Renal cortical epithelial cell (primary cell): ENCODE data around the gene PAPLN. TPM values are rescaled to one million over a fixed set of nuclear protein-coding genes. Genes with fewer than 3 reads are reported as not detected.
"Not testable (repeated sequence)": the region's sequence is repeated elsewhere in the genome, so short reads cannot be mapped to it uniquely, and the experiment has no call there.

Experiments used
- DNase-seq: peaks from one replicate; pipeline ENCODE4 v3.0.0-alpha.2; 2011; ENCODE audit warnings: low read depth
- total RNA-seq: library from RNA; depleted of rRNA; stranded (reverse); fragments of >200 nt; gene quantifications from 2 replicates; pipeline ENCODE4 v1.2.3, GENCODE V29; 2014

Gene PAPLN, protein sequence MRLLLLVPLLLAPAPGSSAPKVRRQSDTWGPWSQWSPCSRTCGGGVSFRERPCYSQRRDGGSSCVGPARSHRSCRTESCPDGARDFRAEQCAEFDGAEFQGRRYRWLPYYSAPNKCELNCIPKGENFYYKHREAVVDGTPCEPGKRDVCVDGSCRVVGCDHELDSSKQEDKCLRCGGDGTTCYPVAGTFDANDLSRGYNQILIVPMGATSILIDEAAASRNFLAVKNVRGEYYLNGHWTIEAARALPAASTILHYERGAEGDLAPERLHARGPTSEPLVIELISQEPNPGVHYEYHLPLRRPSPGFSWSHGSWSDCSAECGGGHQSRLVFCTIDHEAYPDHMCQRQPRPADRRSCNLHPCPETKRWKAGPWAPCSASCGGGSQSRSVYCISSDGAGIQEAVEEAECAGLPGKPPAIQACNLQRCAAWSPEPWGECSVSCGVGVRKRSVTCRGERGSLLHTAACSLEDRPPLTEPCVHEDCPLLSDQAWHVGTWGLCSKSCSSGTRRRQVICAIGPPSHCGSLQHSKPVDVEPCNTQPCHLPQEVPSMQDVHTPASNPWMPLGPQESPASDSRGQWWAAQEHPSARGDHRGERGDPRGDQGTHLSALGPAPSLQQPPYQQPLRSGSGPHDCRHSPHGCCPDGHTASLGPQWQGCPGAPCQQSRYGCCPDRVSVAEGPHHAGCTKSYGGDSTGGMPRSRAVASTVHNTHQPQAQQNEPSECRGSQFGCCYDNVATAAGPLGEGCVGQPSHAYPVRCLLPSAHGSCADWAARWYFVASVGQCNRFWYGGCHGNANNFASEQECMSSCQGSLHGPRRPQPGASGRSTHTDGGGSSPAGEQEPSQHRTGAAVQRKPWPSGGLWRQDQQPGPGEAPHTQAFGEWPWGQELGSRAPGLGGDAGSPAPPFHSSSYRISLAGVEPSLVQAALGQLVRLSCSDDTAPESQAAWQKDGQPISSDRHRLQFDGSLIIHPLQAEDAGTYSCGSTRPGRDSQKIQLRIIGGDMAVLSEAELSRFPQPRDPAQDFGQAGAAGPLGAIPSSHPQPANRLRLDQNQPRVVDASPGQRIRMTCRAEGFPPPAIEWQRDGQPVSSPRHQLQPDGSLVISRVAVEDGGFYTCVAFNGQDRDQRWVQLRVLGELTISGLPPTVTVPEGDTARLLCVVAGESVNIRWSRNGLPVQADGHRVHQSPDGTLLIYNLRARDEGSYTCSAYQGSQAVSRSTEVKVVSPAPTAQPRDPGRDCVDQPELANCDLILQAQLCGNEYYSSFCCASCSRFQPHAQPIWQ
- total RNA-seq, result 21.4 and 164 TPM in 2 replicates

DNA sequence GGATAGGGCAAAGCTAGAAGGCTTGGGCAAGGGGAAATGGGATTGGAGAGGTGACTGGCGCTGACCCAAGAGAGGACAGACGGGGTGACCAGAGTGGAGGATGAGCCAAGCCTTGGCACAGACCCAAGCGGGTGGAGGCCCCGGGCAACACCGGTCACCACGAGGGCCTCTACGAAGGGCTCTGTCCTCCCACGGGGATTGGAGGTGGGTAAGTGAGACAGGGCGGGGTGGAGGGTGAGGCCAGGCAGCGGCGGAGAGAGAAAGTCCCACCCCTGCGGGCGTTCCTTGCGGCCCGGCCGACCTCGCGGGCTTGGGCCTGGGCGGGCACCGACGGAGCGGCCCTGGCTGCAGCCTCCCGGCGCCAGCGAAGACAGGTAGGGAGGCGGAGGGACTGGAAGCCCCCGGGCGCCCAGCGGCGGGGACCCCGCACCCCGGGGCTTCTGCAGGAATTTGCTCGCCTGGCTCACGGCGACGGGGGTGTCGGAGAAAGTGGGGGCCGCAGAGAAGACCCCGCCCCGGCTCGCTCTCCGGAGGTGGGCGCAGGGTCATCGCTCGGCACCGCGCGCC is at the start of gene PAPLN:
PAPLN (plus strand) TSS at position 288 of the 567 bp plus-strand sequence. CDS start 2,273 bp downstream, outside the sequence.
- peak; percentile 52 for DNase-seq

DNA sequence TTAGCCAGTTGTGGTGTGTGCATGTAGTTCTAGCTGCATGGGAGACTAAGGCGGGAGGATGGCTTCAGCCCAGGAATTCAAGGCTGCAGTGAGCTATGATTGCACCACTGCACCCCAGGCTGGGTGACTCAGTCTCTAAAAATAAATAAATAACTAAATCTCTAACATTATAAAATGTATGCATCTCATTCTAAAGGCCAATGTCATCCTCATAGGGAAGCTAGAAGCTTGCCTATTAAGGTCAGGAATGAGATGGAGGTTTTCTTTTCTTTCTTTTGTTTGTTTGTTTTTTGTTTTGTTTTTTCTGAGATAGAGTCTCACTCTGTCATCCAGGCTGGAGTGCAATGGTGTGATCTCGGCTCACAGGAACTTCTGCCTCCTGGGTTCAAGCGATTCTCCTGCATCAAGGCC is 48.8 kb upstream of the PAPLN start:
- peak; percentile 65 for DNase-seq

DNA sequence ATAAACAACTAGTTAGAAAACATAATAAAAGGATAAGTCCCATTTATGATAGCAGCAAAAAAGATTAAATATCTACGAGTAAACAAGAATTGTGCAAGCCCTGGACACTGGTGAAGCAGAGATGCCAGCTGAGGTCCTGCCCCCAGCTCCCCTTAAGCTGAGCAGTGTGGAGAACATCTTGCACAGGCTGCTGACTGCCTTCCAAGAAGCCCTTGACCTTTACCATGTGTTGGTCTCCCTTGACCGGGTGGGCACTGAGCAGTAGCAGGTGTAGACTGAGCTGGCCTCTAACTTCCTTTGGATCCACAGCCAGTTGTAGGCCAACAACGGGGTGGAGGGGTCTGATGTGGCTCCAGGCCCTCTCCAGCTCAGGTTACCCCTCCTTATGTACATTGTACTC is 47.7 kb upstream of the PAPLN start:
- DNase-seq, result no peak

DNA sequence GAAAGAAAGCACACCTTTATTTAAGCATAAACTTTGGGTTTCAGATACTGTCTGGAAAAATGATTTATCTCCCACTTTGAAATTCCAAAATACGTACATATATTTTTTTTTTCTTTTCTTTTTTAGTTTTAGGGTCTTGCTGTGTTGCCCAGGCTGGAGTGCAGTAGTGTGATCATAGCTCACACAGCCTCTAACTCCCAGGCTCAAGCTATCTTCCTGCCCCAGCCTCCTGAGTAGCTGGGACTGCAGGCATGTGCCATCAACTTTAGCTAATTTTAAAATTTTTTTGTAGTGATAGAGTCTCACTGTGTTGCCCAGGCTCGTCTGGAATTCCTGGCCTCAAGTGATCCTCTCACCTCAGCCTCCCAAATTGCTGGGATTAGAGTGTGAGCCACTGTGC is 45.9 kb upstream of the PAPLN start:
- DNase-seq, result no peak

DNA sequence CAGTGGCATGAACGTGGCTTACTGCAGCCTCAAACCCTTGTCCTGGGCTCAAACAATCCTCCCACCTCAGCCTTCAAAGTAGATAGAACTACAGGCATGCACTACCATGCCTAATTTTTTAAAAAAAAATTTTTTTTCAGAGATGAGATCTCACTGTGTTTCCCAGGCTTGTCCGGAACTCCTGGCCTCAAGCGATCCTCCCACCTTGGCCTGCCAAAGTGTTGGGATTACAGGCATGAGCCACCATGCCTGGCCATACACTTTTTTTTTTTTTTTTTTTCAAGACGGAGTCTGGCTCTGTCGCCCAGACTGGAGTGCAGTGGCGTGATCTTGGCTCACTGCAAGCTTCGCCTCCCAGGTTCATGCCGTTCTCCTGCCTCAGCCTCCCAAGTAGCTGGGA is 43.0 kb upstream of the PAPLN start:
- DNase-seq, result not testable (repeated sequence)

DNA sequence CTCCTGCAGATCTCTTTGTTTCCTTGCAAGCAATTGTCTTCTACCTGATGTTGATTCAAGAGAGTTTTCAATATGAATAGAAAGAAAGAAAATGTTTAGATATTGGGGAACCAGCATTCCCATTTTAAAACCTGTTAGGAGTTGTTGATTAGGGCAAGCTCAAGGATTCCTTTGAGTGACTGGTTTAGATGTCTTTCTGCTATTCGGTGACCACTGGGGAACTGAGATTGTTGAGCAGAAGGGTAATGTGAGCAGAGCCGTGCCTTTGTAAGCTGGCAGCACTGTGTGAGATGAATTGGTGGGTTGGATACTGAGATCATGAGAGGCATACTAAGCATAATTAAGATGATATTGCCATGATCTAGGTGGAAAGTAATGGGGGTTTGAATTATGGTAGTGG is 39.1 kb upstream of the PAPLN start:
- no peak for DNase-seq

DNA sequence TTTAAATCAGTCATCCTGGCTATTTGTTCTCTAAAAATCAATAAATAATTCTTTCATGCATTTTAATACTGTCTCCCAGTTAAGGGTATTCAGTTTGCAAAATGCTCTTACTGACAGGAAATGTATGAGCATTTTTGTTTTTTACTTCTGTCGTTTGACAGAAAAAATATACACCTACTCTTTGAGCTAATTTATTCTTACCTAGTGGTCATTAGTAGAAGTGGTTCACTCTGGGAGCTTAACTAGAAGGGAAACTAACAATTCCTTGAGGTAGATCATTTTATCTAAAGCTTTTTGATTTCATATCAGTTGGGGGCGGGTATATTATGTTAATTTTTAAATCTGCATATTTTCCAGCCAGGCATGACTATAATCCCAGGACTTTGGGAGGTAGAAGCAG is 33.8 kb upstream of the PAPLN start:
- no peak for DNase-seq

DNA sequence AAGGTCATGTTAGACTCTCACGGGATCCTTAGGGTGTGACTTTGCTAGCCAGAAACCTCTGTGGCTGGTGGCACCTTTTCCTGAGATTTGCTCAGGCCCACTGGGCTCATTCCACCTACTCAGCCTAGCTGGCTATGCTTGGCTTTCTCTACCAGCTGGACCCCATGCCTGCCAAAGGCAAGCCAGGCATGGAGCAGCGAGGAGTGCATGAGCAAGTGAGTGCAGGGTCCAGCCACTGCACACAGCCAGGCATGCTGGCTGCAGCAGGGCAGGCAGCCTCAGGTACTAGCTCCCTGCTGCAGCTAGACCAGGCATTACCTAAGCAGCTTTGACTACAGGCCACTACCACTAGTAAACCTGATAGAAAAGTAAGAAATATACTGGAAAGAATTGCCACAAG is 29.7 kb upstream of the PAPLN start:
- no peak for DNase-seq

DNA sequence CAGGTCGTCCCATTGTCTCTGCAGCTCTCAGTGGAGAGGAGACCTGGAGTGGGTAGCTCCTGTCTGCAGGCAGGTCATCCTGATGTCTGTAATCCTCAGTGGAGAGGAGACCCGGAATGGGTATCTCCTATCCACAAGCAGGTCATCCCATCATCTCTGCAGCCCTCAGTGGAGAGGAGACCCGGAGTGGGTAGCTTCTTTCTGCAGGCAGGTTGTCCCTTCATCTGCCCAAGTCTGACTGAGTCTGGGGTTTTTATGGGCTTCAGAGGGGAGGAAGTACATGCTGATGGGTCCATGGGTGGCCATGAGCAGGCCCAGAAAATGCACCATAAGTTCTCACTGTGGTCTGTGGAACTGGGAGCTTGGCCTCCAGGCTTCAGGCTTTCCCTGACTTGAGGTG is 28.9 kb upstream of the PAPLN start:
- no peak for DNase-seq

DNA sequence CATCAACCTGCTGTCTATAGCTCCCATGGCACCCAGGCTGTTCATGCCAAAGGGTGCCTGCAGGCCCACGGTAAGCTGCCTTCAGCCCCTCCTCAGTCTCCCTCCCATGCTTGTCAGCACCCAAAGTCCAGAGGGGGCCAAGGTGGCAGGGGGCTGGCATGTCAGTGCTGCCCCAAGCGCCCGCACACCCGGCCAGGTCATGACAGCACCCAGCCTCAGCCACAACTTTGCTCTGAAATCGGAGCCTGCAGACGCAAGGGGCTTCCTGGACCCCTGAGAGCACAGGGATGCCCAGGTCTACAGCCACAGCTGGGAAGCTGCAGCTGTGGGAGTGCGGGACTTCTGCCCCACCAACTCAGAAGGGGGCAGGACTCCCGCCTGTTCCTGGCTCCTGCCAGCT is 28.5 kb upstream of the PAPLN start:
- no peak for DNase-seq

DNA sequence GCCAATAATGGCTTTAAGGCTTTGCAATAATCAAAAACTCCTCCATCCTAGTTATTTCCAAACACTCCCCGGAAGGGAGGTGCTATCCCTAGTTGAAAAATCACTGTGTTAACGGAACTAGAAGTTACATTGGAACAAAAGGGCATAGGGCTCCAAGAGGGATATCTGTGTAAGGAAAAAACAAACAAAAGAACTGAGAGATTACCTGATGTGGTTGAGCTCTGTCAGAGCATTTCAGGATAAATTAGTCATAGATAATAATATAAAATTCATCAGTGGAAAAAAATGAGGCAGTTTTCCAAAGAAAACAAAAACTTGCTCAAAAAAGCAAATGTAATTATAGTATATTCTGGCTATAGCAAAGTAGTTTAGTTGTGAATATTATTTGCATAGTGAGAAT is 27.4 kb upstream of the PAPLN start:
- peak; percentile 29 for DNase-seq

DNA sequence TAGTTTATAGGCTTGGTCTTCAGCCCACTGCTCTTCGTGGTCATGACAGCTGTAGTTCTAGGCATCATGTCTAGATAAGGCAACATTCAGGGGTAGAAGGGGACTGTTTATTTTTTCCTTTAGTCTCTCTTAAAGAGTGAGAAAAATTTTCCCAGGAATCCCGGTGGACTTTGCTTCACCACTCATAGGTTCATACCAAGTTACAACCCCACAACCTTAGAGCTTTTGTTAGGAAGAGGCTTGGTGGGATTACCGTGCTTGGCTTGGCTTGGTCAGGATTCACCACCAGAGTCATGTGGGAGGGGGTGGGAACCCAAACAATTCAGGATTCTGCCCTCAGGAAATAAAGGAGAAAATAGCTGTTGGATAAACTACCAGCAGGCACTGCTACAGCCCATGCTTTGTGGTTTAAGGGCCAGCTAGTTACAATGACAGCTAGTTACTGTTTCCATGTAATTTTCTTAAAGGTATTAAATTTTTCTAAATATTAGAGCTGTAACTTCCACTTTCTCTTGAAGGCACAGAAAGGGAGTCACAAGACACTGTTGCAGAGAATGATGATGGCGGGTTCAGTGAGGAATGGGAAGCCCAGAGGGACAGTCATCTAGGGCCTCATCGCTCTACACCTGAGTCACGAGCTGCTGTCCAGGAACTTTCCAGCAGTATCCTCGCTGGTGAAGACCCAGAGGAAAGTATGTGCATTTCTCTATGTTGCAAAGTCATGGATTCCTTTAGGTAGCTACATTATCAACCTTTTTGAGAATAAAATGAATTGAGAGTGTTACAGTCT is 25.9 kb upstream of the PAPLN start:
- DNase-seq, result peak; percentile 37

DNA sequence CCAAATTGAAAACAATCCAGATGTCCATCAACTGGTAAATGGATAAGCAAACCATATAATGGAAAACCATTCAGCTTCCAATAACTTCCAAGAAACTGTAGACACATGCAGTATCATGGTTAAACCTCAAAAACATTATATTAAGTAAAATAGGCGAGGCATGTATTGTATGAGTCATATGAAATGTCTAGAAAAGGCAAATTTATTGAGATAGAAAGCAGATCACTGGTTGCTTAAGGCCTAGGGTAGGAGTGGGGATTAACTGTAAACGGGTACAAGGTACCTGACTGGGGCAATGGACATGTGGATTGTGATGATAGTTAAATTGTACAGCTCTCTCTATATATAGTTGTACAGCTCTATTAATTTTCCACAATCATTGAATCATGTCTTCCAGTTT is 21.3 kb upstream of the PAPLN start:
- DNase-seq, result no peak

DNA sequence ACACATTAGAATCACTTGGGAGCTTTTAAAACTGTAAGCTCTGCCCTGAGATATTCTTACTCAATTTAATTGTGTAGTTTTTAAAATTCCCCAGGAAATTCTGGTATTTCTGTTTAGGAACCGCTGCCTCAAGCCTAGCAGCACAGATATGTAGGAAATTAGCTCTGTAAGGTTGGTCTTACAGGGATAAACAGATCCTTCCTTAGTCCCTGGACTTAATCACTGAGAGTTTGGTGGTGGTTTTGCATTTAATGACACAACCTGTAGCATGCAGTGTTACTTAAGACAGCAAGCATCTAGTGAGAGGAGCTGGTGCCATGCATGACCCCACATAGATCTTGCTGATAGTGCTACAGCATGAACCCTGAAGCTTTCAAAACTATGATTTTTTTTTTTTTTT is 19.9 kb upstream of the PAPLN start:
- no peak for DNase-seq

DNA sequence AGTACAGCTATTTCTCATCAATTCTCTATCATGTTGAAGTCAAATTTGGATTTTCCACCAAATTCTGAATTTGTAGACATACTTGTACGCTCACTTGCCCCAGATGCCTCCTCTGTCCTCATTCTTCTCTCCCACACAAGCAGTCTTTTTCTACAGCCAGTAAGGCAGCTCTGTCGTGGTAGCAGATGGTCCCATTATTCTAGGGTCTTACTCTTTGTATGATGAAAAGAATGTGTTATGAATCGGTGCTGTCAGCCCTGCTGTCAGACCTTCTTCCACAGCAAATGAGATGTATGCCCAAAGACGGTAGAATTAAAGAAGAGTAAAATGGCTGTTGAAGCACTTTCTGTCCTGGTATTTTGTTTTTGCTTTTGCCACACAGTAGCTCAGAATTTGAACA is 17.2 kb upstream of the PAPLN start:
- DNase-seq, result no peak

DNA sequence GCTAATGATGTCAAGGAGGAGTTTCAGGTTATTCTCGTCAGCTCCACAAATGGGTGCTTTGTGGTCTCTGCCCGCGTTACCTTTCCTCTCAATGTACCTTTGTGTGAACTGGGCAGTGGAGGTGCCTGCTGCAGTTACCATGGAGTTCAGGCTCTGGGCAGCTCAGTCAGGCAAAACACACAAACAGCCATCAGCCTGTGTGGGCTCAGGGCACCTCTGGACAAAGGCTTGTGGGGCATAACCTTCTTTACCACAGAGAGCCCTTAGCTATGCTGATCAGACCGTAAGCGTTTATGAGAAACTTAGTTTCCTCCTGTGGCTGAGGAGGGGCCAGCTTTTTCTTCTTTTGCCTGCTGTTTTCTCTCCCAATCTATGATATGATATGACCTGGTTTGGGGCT is 16.7 kb upstream of the PAPLN start:
- peak; percentile 83 for DNase-seq

DNA sequence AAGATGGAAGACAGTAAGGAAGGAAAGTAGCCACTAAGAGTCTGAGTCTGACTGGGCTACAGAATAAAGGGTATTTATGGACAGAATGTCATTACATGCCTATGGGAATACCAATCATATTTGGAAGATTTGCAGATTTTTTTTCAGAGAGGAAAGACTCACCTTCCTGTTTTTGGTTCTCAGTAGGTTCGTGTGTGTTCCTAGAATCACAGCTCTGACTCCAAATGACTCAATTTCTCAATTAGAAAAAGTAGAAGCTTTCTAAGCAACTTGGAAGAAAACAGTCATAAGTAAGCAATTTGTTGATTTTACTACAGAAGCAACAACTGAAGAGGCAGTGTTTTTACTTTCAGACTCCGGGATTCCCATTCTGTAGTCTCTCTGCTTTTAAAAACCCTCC is 15.4 kb upstream of the PAPLN start:
- DNase-seq, result peak; percentile 20

DNA sequence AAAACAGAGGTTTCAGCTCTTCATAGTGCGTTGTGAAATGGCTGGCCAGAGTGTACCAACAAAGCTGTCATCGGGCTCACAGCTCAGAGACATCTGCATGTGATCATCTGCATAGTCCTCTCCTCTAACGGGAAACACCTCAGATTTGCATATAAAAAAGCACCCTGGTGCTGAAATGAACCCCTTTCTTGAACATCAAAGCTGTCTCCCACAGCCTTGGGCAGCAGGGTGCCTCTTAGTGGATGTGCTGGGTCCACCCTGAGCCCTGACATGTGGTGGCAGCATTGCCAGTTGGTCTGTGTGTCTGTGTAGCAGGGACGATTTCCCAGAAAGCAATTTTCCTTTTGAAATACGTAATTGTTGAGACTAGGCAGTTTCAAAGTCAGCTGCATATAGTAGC is 14.3 kb upstream of the PAPLN start:
- no peak for DNase-seq

DNA sequence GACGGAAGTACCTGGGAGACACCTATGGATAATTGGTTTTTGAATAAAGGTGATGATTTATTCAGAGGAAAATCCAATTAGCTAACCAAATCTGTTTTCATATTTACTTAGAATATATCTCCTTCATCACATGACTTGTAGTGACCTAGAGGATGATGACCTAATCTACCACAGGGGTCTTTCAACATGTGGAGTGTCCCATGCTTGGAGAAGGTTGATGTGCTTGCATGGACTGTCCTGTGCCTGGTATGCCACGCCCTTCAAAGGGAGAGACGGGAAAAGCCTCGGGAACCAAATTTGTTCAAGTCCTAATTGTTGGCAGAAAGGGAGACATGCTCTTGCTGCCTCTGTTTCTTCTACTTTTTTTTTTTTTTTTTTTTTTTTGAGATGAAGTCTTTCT is 11.8 kb upstream of the PAPLN start:
- no peak for DNase-seq

DNA sequence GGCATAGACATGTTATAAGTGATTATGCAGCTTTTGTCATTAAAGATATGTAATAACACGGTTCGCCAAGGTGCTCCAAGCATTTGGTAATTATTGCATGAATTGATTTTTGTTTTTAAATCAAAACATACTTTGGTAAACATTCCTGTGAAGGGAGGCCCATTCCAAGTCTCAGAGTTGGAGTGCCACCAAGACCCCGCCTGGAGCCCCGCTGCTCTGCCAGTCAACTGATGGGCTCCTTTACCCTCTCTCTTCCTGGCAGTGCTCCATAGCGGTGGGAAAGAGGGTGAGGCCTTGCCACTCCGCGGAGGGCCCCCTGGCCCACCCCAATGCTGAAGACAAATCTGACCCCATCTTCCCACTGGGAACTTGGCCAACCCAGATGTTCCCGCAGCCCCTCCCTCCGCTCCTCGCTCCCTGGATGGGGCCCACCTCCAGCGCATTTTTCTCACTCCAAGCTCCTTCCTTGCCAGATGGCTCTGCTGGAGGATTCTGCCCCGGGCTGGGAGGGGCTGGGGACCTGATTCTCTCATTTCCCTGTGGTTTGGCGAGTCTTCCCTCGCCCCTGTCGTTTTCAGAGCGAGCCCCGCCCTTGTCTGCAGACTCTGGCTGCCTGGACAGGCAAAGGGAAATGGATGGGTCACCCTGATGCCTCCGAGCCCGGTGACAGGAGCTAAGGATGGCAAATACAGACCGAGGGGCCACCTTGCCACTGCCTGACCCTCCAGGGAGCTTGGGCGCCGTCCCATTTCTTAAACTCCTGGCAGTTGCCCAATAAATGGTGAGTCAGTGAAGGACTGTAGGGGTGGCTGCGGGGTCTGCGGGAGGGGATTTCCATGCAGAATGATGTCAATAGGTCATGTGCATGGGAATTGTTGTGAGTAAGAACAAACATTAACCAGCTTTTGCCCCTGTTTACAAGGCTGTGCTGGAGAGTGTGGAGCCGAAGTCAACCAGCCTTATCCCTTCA is 9.2 kb upstream of the PAPLN start:
- DNase-seq, result peak; percentile 99
